ENCODE data around the gene TSPAN2. TPM values are rescaled to one million over a fixed set of nuclear protein-coding genes. Genes with fewer than 3 reads are reported as not detected.
"Not testable (repeated sequence)": the region's sequence is repeated elsewhere in the genome, so short reads cannot be mapped to it uniquely, and the experiment has no call there.

The TSPAN2 gene
- total and polyA plus RNA-seq, 2 of the 4 experiments (the other 2 are of a cell fraction): 0.18 to 0.60 TPM

- Histone ChIP-seq H3K9ac (ENCODE audit: low read depth, low read length) (no peak overlapping the region), H3K4me2 (ENCODE audit: low read depth, low read length) (no peak overlapping the region), H3K4me3 (ENCODE audit: insufficient read depth, low read depth, low read length) (no peak overlapping the region), H3K14ac (replicated peaks; ENCODE audit: low read depth, low read length) (no peak overlapping the region), H3K23ac (ENCODE audit: low read depth, low read length) (no peak overlapping the region), H3K18ac (ENCODE audit: low read depth, low read length) (no peak overlapping the region), H2BK5ac (ENCODE audit: low read depth, low read length, poor library complexity, severe bottlenecking) (no peak overlapping the region), H2BK15ac (ENCODE audit: low read depth, low read length) (no peak overlapping the region), H2AK5ac (ENCODE audit: low read depth, low read length) (no peak overlapping the region), H3K9me3 (ENCODE audit: control insufficient read depth, insufficient read depth, low read length) (no peaks in the 10 kb centered on the region), H3K4me1 (ENCODE audit: control insufficient read depth, insufficient read depth, low read length) (no peaks in the 10 kb centered on the region), H2BK120ac (ENCODE audit: low read depth, low read length) (no peak overlapping the region), H4K91ac (ENCODE audit: insufficient read depth, low read depth, low read length) (no peak overlapping the region), H2BK20ac (ENCODE audit: low read depth, low read length) (no peak overlapping the region), H3K4ac (ENCODE audit: low read depth, low read length) (no peak overlapping the region), H4K8ac (ENCODE audit: low read depth in 2 of 2, low read length in 2 of 2) (no peak overlapping the region), H3K36me3 (ENCODE audit: control insufficient read depth, insufficient read depth, low read length) (no peaks in the 10 kb centered on the region), H2AFZ (replicated peaks; ENCODE audit: low read length, poor library complexity) (no peak overlapping the region), H3K27ac (ENCODE audit: insufficient read depth, low read length) (no peak overlapping the region), H4K5ac (ENCODE audit: low read depth, low read length) (no peak overlapping the region), H3K56ac (ENCODE audit: extremely low read depth, insufficient read depth, low read length) (no peak overlapping the region), H2AK9ac (replicated peaks; ENCODE audit: low read depth, low read length, poor library complexity) (no peak overlapping the region), H4K20me1 (ENCODE audit: insufficient read depth, low read length) (no peaks in the 10 kb centered on the region), H3K27me3 (ENCODE audit: control insufficient read depth, insufficient read depth, low read length) (no peaks in the 10 kb centered on the region), H3K9me1 (ENCODE audit: insufficient read depth, low read length) (no peaks in the 10 kb centered on the region), H3K79me1 (ENCODE audit: low read depth in 1 of 2, low read length in 2 of 2) (no peaks in the 10 kb centered on the region)
- in situ Hi-C loops (cut with MboI; ENCODE audit: low sequenced_read_pairs): no loop called here
- no CpG with 5 or more reads among the region's 1 CpG for WGBS, 2 experiments (ENCODE audit: extremely low coverage in 2 of 2, insufficient read length in 1 of 2)
- intact Hi-C loops (cut with micrococcal nuclease): no loop called here
- DNase-seq: no peak
- dilution Hi-C loops (cut with HindIII; ENCODE audit: low sequenced_read_pairs, unreplicated experiment): no loop called here
- no TSS peak for BruUV-seq (replicated peaks)
- TF ChIP-seq CEBPB (IDR thresholded peaks at IDR 0.05; ENCODE audit: low read depth, low read length) (peak; percentile 68), MAFK (IDR thresholded peaks at IDR 0.05; ENCODE audit: low read depth, low read length) (no peak)
- ChIA-PET POLR2A (ENCODE audit: unreplicated experiment) (no interaction called here), CTCF (interaction anchor here (0.6 kb wide), 1 partner anchor 34 kb away, joined by 4 read pairs; no protein-coding TSS in a partner anchor)
- no peak for ATAC-seq (ENCODE audit: low read depth)
Observed at GRCh38 chr1:115021145-115021544, 68.2 kb downstream of the TSPAN2 start.

DNA sequence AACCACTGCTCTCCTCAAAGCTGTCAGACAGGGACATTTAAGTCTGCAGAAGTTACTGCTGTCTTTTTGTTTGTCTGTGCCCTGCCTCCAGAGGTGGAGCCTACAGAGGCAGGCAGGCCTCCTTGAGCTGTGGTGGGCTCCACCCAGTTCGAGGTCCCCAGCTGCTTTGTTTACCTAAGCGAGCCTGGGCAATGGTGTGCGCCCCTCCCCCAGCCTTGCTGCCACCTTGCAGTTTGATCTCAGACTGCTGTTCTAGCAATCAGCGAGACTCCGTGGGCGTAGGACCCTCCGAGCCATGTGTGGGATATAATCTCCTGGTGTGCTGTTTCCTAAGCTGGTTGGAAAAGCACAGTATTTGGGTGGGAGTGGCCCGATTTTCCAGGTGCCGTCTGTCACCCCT is 69.8 kb downstream of the TSPAN2 start:
- H3K36me3 ChIP-seq (ENCODE audit: control insufficient read depth, insufficient read depth, low read length); H4K91ac ChIP-seq (ENCODE audit: insufficient read depth, low read depth, low read length); H3K4ac ChIP-seq (ENCODE audit: low read depth, low read length); H3K9ac ChIP-seq (ENCODE audit: low read depth, low read length); BruUV-seq (replicated peaks); H3K4me2 ChIP-seq (ENCODE audit: low read depth, low read length); H3K4me3 ChIP-seq (ENCODE audit: insufficient read depth, low read depth, low read length); dilution Hi-C loops (cut with HindIII; ENCODE audit: low sequenced_read_pairs, unreplicated experiment); DNase-seq; H3K56ac ChIP-seq (ENCODE audit: extremely low read depth, insufficient read depth, low read length); H3K23ac ChIP-seq (ENCODE audit: low read depth, low read length); H2BK5ac ChIP-seq (ENCODE audit: low read depth, low read length, poor library complexity, severe bottlenecking); intact Hi-C loops (cut with micrococcal nuclease); H2BK15ac ChIP-seq (ENCODE audit: low read depth, low read length); H2AFZ ChIP-seq (replicated peaks; ENCODE audit: low read length, poor library complexity); POLR2A ChIA-PET (ENCODE audit: unreplicated experiment); H2AK5ac ChIP-seq (ENCODE audit: low read depth, low read length); H3K79me1 ChIP-seq (ENCODE audit: low read depth in 1 of 2, low read length in 2 of 2); H3K4me1 ChIP-seq (ENCODE audit: control insufficient read depth, insufficient read depth, low read length); H2BK120ac ChIP-seq (ENCODE audit: low read depth, low read length); H4K8ac ChIP-seq (ENCODE audit: low read depth in 2 of 2, low read length in 2 of 2); H3K27me3 ChIP-seq (ENCODE audit: control insufficient read depth, insufficient read depth, low read length); H2BK20ac ChIP-seq (ENCODE audit: low read depth, low read length); H4K20me1 ChIP-seq (ENCODE audit: insufficient read depth, low read length); H3K27ac ChIP-seq (ENCODE audit: insufficient read depth, low read length); H4K5ac ChIP-seq (ENCODE audit: low read depth, low read length); H3K9me3 ChIP-seq (ENCODE audit: control insufficient read depth, insufficient read depth, low read length); CTCF ChIA-PET; H3K14ac ChIP-seq (replicated peaks; ENCODE audit: low read depth, low read length); H2AK9ac ChIP-seq (replicated peaks; ENCODE audit: low read depth, low read length, poor library complexity); ATAC-seq (ENCODE audit: low read depth); H3K18ac ChIP-seq (ENCODE audit: low read depth, low read length); H3K9me1 ChIP-seq (ENCODE audit: insufficient read depth, low read length); in situ Hi-C loops (cut with MboI; ENCODE audit: low sequenced_read_pairs): not testable (repeated sequence)
- 0% methylated on average over 1 of the region's 9 CpGs; no CpG with 5 or more reads in 1 of the 2 experiments for WGBS, 2 experiments (ENCODE audit: extremely low coverage in 2 of 2, insufficient read length in 1 of 2)

Measured in IMR-90 (cell line).